AG08396 (cell line): ENCODE data around the gene CACNA1E.

ENCODE experiments used
- DNase-seq: peaks from one replicate; pipeline ENCODE4 v3.0.0; 2012; ENCODE audit warnings: low spot score, mixed read lengths

The CACNA1E gene

GRCh38 chr1:181483285-181484195, at the start of gene CACNA1E:
Gene CACNA1E (plus strand): TSS chr1:181483517. CDS start chr1:181483745, 228 bp downstream.
- no peak for DNase-seq

DNA sequence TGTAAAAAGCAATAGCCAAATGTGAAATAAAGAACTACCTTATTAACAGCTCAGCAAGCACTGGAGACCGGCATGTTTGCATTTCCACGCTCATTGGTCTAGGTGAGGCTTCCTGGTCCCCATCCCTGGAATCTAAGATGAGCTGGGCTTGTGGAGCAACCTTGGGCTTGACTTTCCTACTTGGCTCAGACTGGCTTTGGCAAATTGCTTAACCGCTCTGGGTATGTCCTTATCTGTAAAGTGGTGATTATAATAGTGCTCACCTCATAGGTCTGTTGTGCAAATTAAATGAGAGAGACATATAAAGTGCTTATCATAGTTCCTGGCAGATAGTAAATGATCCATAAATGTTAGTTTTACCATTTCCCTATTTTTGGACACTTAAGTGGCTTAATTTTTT, 49.4 kb upstream of the CACNA1E start:
- no peak for DNase-seq

DNA sequence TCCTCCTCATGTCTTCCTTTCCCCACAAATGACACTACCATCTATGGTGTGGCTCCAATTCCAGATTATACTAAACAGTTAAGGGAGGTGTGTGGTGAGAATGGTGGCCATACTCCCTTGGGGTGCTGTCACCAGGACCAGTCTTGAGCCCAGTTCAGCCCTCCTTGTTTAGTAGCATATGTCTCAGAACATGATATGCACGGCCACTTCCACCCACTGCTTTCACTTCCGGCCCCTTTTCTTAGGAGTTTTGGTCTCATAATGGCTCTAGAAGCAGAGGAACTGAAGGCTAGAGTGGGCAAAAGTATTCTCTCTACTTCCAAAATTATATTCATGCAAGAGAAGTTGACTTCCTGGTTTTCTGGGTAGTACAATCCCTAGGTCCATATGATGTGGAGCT, 45.3 kb upstream of the CACNA1E start:
- DNase-seq = no peak

DNA sequence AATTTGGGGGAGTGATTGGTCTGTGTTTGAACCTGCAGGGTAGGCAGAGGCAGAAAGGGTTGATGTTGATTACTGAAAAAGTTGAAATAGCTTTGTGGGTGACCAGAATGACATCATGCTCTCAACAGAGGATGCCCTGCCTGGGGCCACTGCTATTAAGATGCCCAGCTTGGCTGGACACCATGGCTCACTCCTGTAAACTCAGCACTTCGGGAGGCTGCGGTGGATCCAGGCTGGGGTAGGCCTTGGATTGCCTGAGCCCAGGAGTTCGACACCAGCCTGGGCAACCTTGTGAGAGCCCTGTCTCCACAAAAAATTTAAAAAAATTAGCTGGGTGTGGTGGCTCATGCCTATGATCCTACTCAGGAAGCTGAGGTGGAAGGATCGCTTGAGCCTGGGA, 42.8 kb upstream of the CACNA1E start:
- no peak for DNase-seq

DNA sequence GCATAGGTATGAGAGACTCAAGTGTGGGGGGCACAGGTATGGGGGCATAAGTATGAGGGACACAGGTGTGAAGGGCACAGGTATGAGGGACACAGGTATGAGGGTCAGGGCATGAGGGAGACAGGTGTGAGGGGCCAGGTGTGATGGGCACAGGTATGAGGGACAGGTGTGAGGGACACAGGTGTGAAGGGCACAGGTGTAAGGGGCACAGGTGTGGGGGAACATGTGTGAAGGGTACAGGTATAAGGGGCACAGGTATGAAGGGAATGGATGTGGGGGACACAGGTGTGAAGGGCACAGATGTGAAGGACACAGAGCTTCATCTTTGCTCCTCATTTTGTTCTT, 41.2 kb upstream of the CACNA1E start:
- no peak for DNase-seq

DNA sequence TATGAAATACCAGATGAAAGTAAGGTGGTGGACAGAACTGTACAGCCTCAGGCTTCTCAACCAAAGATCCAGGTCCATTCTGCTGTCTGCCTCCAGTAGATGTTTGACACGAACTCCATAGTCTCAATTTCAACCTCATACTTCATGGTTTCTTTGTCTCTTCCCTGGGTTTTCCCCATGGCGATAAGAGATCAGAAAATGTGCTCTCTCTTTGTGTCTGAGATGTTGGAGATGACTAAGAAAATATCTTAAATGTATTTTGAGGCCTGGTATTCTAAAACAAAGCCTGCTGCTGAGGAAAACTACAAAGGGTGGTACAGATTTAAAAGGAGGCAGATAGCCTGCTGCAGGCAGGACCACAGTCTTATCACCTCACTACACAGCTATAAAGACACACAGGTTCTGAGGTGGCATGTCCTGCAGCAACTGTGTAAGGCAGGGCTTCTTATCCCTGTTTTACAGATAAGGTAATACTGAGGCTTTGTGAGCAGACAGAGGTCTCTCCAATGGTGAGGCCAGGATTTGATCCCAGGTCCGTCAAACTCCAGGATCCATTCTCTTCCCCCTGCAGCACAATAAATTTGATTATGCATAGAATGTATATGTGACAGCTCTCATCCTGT, 40.0 kb upstream of the CACNA1E start:
- DNase-seq = no peak

GRCh38 chr1:181445436-181445835, 37.9 kb upstream of the CACNA1E start:
- no peak for DNase-seq

- no peak for DNase-seq
Measured at GRCh38 chr1:181448461-181448860, 34.9 kb upstream of the CACNA1E start.

GRCh38 chr1:181451661-181452230, 31.6 kb upstream of the CACNA1E start:
- DNase-seq = no peak

DNA sequence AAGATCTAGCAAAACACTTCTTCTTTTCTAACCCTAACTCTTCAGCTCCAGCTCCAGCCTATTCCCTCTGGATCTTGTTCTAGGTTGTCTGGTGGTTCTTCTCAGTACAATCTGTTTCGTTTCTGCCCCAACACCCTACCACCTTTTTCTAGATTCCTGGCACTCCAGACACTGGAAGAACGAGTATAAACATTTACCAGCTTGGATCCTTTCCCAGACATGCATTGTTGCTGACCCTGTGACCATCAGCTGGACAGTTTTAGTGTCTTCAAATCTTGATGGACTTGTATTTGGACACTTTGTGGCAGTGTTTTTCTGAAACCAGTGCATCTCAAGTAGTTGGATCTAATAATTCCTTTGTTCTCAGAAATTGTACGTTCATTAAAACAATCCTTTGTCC, 30.6 kb upstream of the CACNA1E start:
- no peak for DNase-seq

DNA sequence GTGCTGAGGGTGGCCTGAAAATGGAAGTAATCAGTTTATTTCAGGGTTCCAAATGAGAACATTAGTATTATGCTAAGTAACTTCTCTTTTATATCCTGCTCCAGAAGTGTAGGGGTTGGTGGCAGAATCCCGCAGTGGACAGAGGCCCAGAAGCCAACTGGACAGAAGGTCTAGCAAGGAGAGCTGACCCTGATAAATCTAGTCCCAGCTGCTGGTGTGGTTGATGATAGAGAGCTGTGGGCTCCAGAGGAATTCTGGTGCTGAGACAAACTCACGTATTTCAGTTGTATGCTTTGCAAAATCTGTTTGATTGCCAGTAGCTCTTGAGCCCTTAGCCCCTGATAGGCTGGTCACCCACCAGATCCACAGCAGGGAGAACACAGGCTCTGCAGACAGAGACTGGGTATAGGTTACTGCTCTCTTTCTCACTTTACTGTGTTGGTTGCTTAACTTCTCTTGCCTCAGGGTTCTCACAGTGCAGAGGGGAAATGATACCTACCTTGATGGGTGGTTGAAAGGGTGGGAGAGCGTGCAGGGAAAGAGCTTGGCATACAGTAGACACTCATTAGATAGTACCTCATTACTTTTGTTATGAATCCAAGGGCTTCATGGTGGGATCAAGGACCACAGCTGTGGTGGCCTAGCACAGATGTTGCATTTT, 29.6 kb upstream of the CACNA1E start:
- DNase-seq = no peak

- no peak for DNase-seq
Measured at GRCh38 chr1:181456551-181456950, 26.8 kb upstream of the CACNA1E start.

GRCh38 chr1:181458419-181458818, 24.9 kb upstream of the CACNA1E start:
- no peak for DNase-seq

GRCh38 chr1:181459067-181459466, 24.2 kb upstream of the CACNA1E start:
- no peak for DNase-seq

DNA sequence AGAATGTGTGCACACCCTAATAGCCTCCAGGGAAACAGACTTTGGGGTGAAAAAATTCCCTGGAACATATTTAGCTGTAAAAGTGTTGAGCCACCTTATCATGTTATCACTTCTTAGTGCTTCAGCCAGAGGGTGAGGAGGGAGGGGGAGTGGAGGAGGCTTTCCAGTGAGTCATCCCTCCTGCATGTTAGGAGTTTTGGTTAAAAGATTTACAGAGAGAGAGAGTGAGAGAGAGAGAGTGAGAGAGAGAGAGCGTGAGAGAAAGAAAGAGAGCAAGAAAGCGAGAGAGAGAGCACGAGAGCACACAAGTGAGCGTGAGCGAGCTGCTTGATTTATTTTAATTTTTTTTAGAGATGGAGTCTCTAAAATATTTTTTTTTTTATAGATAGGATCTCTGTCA, 13.5 kb upstream of the CACNA1E start:
- peak; percentile 71 for DNase-seq

DNA sequence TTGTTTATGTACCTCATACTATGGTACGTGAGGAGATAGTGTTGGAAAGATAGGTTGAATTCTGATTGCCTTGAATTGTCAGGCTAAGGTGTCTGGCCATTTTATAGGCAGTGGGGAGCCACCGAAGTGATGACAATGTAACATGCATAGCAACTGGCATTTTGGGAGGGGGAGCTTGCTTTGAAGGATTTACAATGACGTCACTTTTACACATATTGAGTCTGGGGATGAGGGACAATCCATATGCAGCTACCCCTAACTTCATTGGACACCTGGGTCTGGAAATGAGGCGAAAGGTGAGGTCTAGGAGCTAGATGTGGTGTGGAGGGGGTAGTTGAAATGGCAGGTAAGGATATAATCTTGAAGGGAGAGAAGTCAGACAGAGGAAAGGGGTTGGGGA, 7.7 kb upstream of the CACNA1E start:
- no peak for DNase-seq

DNA sequence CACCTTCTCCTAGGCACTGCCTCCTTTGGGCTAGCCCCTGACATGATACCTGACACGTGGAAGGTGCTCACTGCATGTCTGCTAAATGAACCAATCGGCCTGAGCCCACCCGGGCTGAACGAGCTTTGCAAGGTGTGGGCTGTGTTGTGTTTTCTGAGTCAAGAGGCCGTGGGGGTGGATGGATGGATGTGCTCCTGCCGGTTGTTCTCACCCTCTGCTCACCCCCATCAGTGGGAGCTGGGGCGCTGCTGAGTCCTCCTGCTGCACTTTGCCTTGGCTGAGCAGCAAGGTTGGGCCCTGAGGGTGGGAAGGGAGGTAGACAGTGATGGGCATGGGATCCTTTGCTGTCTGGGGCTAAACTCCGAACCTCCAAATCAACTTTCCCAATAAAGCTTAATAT, 6.7 kb upstream of the CACNA1E start:
- no peak for DNase-seq

DNA sequence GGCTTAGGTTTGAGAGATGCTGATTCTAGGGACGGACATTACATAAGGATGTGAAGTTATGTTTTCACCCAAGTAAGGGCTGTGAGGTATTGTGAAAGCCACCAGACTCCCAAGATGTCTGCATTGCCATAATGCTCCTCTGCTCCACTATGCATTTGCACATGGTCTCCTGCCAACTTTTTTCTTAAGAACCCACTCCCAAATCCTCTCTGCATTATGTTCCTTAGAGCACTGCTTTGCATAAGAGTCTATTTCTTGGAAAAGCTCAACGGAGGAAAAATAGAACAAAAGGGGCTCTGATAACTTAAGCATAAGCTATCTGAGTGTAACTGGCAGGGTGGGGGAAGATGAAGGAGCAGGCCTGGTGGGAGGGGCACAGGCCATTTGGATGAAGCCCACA, 5.0 kb upstream of the CACNA1E start:
- DNase-seq = no peak

DNA sequence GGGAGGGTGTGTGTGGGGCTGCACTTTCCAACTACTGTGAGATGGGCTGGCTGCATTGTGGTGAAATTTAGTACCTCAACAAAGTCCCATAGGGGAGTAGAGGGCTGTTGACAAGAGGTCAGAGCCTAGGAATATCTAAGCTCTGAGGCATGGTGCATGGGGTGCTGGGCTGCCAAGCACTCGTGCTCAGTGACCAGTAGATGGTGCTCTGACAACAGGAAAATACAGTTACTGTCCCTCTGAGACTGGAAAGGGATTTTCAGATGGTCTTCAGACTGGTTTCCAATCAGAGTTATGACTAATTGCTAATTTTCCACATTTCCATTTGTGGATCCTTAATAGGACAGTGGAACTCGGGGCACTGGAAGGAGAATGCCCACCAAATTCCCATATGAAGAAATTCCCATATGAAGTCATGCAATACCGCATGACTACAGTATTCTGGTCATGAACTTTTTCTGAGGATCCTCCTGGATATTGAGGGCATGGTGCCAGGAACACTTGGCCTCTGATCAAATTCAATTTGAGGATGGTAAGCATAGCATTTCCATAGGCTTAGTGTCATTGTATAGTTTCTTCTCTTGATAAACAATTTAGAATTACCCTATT, 4.1 kb upstream of the CACNA1E start:
- peak; percentile 83 for DNase-seq

DNA sequence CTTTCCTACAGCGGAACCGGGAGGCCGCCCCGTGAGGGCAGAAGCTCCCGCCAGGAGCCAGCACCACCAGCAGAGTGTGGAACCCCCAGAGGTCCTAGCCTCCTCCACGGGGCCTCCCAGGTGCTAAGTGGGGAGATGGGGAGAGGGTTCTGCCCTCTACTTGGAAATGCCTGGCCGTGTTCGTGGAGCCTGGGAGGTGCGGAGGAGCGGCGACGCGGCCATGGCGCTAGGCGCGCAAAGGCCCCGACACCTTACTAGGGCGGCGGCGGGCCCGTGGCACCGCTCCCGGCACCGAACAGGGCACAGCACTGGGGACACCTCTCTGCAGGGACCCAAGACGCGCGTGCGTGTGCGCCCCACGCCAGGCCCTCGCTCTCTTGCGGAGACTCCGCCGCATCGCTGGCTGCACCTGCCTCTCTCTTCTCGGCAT, 1.3 kb upstream of the CACNA1E start:
- no peak for DNase-seq

DNA sequence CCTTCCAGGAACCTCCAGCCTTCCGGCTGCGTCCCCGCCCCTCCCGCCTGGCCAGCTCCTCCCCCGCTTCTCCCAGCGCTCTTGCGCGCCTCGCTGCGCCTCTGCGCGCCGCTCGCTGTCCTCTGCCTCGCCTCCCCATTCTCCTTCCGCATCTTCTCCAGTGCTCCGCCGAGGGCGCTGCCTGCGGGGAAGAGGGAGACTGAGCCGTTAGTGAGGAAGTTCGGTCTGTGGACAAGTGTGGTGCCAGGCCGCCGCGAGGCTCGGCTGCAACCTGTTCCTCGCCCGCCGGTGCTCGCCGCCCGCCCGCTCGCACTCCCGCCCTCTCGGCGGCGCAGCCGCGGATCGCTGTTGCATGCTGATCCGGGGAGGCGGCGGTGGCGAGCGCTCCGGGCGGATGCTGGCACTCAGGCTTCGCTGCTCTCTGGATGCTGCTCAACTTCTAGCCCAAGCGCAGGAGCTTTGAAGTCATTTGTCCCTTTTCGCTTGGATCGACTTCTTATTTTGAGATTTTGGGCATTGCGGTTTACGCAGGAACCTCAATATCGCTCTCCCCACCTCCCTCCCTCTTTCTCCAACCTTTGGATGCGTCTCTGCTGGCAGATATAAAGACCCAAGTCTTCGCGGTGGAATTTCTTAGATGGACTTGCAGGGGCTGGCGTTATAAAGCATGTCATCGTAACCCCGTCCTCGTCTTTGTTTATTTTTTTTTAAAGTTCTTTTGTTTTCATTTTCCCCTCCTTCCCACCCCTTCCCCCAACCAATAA, 614 bp upstream of the CACNA1E start:
- DNase-seq = peak; percentile 37

- no peak for DNase-seq
Measured at GRCh38 chr1:181484821-181485220, 1.5 kb downstream of the CACNA1E start.
